HG02588 (cell line): ENCODE results near the gene MAST4.
A peak's percentile ranks its signal among the peaks of the same experiment; 100 is the strongest.
"Not testable (repeated sequence)": the region's sequence is repeated elsewhere in the genome, so short reads cannot be mapped to it uniquely, and the experiment has no call there.

Experiments used
- ATAC-seq: cut with Tn5 transposase; IDR thresholded peaks from one replicate; pipeline ENCODE4 v1.9.1; 2021; ENCODE audit warnings: mild to moderate bottlenecking, moderate library complexity; ENCODE audit not compliant: unreplicated experiment

Gene MAST4

GRCh38 chr5:67168069-67168468 is 571.9 kb downstream of the MAST4 start:
- ATAC-seq = no peak

GRCh38 chr5:67170767-67171166 is 574.6 kb downstream of the MAST4 start:
- no peak for ATAC-seq

- not testable (repeated sequence) for ATAC-seq
Measured at GRCh38 chr5:67173351-67173750, 577.2 kb downstream of the MAST4 start.

- no peak for ATAC-seq
Measured at GRCh38 chr5:67173959-67174358, 577.8 kb downstream of the MAST4 start.

- no peak for ATAC-seq
Measured at GRCh38 chr5:67176936-67177335, 580.7 kb downstream of the MAST4 start.

- no peak for ATAC-seq
Measured at GRCh38 chr5:67178085-67178484, 581.9 kb downstream of the MAST4 start.

GRCh38 chr5:67178966-67179365 is 582.8 kb downstream of the MAST4 start:
- ATAC-seq = no peak

- ATAC-seq = no peak
Measured at GRCh38 chr5:67179697-67180361, 583.6 kb downstream of the MAST4 start.

GRCh38 chr5:67181648-67182221 is 585.5 kb downstream of the MAST4 start:
- ATAC-seq = no peak

GRCh38 chr5:67182301-67182790 is 586.2 kb downstream of the MAST4 start:
- ATAC-seq = no peak

- ATAC-seq = no peak
Measured at GRCh38 chr5:67183859-67184258, 587.7 kb downstream of the MAST4 start.

- peak; percentile 78 for ATAC-seq
Measured at GRCh38 chr5:67187006-67187715, 591.0 kb downstream of the MAST4 start.

GRCh38 chr5:67188274-67189078 is 592.3 kb downstream of the MAST4 start:
- no peak for ATAC-seq

GRCh38 chr5:67189079-67189354 is 592.8 kb downstream of the MAST4 start:
- ATAC-seq = no peak

GRCh38 chr5:67189931-67190330 is 593.7 kb downstream of the MAST4 start:
- no peak for ATAC-seq

- no peak for ATAC-seq
Measured at GRCh38 chr5:67190410-67190809, 594.2 kb downstream of the MAST4 start.

GRCh38 chr5:67190861-67191260 is 594.7 kb downstream of the MAST4 start:
- ATAC-seq = no peak

- ATAC-seq = peak; percentile 40
Measured at GRCh38 chr5:67192719-67193438, 596.7 kb downstream of the MAST4 start.

- ATAC-seq = no peak
Measured at GRCh38 chr5:67193439-67193807, 597.2 kb downstream of the MAST4 start.

GRCh38 chr5:67194166-67194565 is 598.0 kb downstream of the MAST4 start:
- ATAC-seq = no peak
